Fibroblast of mammary gland (primary cell): ENCODE results near the gene TMCC1.

ENCODE experiments used
- DNase-seq: peaks from one replicate; pipeline ENCODE4 v3.0.0-alpha.2; 2010; ENCODE audit warnings: low read depth
- H3K4me3 ChIP-seq: 2 replicates; pipeline ENCODE4 v1.5.1; 2011; ENCODE audit warnings: low read depth, mild to moderate bottlenecking, low read length, moderate library complexity; ENCODE audit not compliant: control insufficient read depth
- TF ChIP-seq, protein P1 (sequence below): conservative IDR thresholded peaks from 2 replicates; pipeline ENCODE4 v1.5.1; 2011; ENCODE audit warnings: low read depth, low read length, inconsistent platforms; ENCODE audit not compliant: control insufficient read depth, insufficient read depth

The TMCC1 gene

GRCh38 chr3:129749692-129750091 is 143.8 kb downstream of the TMCC1 start:
- no peak overlapping the region for H3K4me3 ChIP-seq
- no peak for DNase-seq
- TF ChIP-seq, protein P1, sequence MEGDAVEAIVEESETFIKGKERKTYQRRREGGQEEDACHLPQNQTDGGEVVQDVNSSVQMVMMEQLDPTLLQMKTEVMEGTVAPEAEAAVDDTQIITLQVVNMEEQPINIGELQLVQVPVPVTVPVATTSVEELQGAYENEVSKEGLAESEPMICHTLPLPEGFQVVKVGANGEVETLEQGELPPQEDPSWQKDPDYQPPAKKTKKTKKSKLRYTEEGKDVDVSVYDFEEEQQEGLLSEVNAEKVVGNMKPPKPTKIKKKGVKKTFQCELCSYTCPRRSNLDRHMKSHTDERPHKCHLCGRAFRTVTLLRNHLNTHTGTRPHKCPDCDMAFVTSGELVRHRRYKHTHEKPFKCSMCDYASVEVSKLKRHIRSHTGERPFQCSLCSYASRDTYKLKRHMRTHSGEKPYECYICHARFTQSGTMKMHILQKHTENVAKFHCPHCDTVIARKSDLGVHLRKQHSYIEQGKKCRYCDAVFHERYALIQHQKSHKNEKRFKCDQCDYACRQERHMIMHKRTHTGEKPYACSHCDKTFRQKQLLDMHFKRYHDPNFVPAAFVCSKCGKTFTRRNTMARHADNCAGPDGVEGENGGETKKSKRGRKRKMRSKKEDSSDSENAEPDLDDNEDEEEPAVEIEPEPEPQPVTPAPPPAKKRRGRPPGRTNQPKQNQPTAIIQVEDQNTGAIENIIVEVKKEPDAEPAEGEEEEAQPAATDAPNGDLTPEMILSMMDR: no peak

- TF ChIP-seq, protein P1: no peak
- no peak overlapping the region for H3K4me3 ChIP-seq
- DNase-seq: no peak
These were observed 145.5 kb downstream of the TMCC1 start for GRCh38 chr3:129747992-129748391.

GRCh38 chr3:129747136-129747535 is 146.4 kb downstream of the TMCC1 start:
- no peak for DNase-seq
- H3K4me3 ChIP-seq: no peak overlapping the region
- TF ChIP-seq, protein P1: no peak

DNA sequence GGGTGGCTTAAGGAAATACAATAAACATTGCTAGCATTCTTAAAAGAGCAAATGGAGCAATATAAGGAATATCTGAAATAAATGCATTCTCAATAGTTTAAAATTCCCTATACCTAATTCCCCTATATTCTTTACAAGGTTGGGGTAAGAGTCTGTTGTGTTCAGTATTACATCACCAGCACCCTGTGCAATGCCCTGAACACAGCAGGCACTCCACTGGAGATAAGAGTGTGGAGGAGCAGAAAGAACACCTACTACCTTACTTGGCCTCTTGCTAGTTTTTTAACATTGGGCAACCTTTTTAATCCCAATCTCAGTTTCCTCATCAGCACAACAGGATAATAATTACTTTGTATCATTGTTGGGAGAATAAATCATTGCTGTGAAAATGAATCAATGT is 146.9 kb downstream of the TMCC1 start:
- TF ChIP-seq, protein P1: no peak
- DNase-seq: no peak

GRCh38 chr3:129745253-129745652 is 148.3 kb downstream of the TMCC1 start:
- no peak overlapping the region for H3K4me3 ChIP-seq
- peak; percentile 22 for DNase-seq
- TF ChIP-seq, protein P1: no peak

More for the DNA sequence above, 146.9 kb downstream of the TMCC1 start:
- H3K4me3 ChIP-seq: no peak overlapping the region

DNA sequence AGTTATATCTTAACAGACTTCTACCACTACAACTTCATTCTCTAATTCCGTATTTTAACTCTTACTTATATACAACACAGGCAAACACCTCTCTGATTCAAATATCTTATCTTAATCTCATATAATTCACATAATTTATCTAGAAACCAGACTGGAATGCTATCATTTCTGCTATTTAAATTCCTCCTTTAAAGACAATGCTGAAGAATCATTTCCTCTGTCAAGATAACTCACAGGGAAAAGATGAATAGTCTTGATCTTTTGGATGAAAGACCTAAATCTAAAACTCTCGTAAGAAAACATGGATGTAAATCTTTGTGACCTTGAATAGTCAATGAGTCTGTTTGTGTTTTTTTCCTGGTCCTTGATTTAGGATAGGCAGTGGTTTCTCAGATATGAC is 151.7 kb downstream of the TMCC1 start:
- no peak for DNase-seq
- H3K4me3 ChIP-seq: no peak overlapping the region
- TF ChIP-seq, protein P1: no peak

GRCh38 chr3:129740090-129740489 is 153.4 kb downstream of the TMCC1 start:
- TF ChIP-seq, protein P1: no peak
- no peak for DNase-seq
- no peak overlapping the region for H3K4me3 ChIP-seq
